Measurements from ENCODE around the gene BNC2.

BNC2 gene

GRCh38 chr9:16718296-16718695 lies 152.2 kb downstream of the BNC2 start:
- no peak for DNase-seq (ENCODE audit: low read depth in 2 of 3, low spot score in 2 of 3)

GRCh38 chr9:16716601-16717000 lies 153.9 kb downstream of the BNC2 start:
- no peak for DNase-seq (ENCODE audit: low read depth in 2 of 3, low spot score in 2 of 3)

GRCh38 chr9:16715404-16715803 lies 155.1 kb downstream of the BNC2 start:
- DNase-seq (ENCODE audit: low read depth in 2 of 3, low spot score in 2 of 3): no peak

GRCh38 chr9:16712787-16713186 lies 157.7 kb downstream of the BNC2 start:
- DNase-seq (ENCODE audit: low read depth in 2 of 3, low spot score in 2 of 3): no peak

- no peak for DNase-seq (ENCODE audit: low read depth in 2 of 3, low spot score in 2 of 3)
Measured at GRCh38 chr9:16710888-16711287, 159.6 kb downstream of the BNC2 start.

GRCh38 chr9:16709924-16710323 lies 160.5 kb downstream of the BNC2 start:
- DNase-seq (ENCODE audit: low read depth in 2 of 3, low spot score in 2 of 3): no peak

- no peak for DNase-seq (ENCODE audit: low read depth in 2 of 3, low spot score in 2 of 3)
Measured at GRCh38 chr9:16708656-16709435, 161.6 kb downstream of the BNC2 start.

- DNase-seq (ENCODE audit: low read depth in 2 of 3, low spot score in 2 of 3): no peak
Measured at GRCh38 chr9:16705111-16705604, 165.3 kb downstream of the BNC2 start.

GRCh38 chr9:16704116-16705110 lies 166.1 kb downstream of the BNC2 start:
- no peak for DNase-seq (ENCODE audit: low read depth in 2 of 3, low spot score in 2 of 3)

GRCh38 chr9:16701347-16701746 lies 169.1 kb downstream of the BNC2 start:
- DNase-seq (ENCODE audit: low read depth in 2 of 3, low spot score in 2 of 3): no peak

- no peak for DNase-seq (ENCODE audit: low read depth in 2 of 3, low spot score in 2 of 3)
Measured at GRCh38 chr9:16693616-16694015, 176.9 kb downstream of the BNC2 start.

- no peak for DNase-seq (ENCODE audit: low read depth in 2 of 3, low spot score in 2 of 3)
Measured at GRCh38 chr9:16690628-16691027, 179.8 kb downstream of the BNC2 start.

- no peak for DNase-seq (ENCODE audit: low read depth in 2 of 3, low spot score in 2 of 3)
Measured at GRCh38 chr9:16690205-16690604, 180.3 kb downstream of the BNC2 start.

GRCh38 chr9:16689351-16689938 lies 181.0 kb downstream of the BNC2 start:
- DNase-seq (ENCODE audit: low read depth in 2 of 3, low spot score in 2 of 3): no peak

- no peak for DNase-seq (ENCODE audit: low read depth in 2 of 3, low spot score in 2 of 3)
Measured at GRCh38 chr9:16688814-16689213, 181.7 kb downstream of the BNC2 start.

- no peak for DNase-seq (ENCODE audit: low read depth in 2 of 3, low spot score in 2 of 3)
Measured at GRCh38 chr9:16687678-16688369, 182.6 kb downstream of the BNC2 start.

- no peak for DNase-seq (ENCODE audit: low read depth in 2 of 3, low spot score in 2 of 3)
Measured at GRCh38 chr9:16683326-16683725, 187.1 kb downstream of the BNC2 start.

- no peak for DNase-seq (ENCODE audit: low read depth in 2 of 3, low spot score in 2 of 3)
Measured at GRCh38 chr9:16682273-16682672, 188.2 kb downstream of the BNC2 start.

- no peak for DNase-seq (ENCODE audit: low read depth in 2 of 3, low spot score in 2 of 3)
Measured at GRCh38 chr9:16681652-16681987, 188.8 kb downstream of the BNC2 start.

GRCh38 chr9:16680975-16681651 lies 189.4 kb downstream of the BNC2 start:
- DNase-seq (ENCODE audit: low read depth in 2 of 3, low spot score in 2 of 3): no peak

All from activated CD8-positive, alpha-beta memory T cell treated with anti-CD3 and anti-CD28 coated beads for 48 hours (primary cell).